ENCODE results near the gene COL4A1.

The COL4A1 gene

GRCh38 chr13:110216398-110217041, 90.4 kb downstream of the COL4A1 start:
- Histone ChIP-seq H3K4me1 (ENCODE audit: control insufficient read depth, insufficient read depth, low read length) (no peaks in the 10 kb centered on the region), H3K4me3 (ENCODE audit: low read length) (no peak overlapping the region), H3K36me3 (ENCODE audit: control insufficient read depth, insufficient read depth, low read length) (no peaks in the 10 kb centered on the region), H3K27me3 (ENCODE audit: control insufficient read depth, insufficient read depth, low read length) (no peaks in the 10 kb centered on the region), H3K9ac (ENCODE audit: low read length) (no peak overlapping the region), H3K9me3 (ENCODE audit: control insufficient read depth, low read length) (no peaks in the 10 kb centered on the region)

- Histone ChIP-seq H3K27me3 (ENCODE audit: control insufficient read depth, insufficient read depth, low read length) (no peaks in the 10 kb centered on the region), H3K9ac (ENCODE audit: low read length) (no peak overlapping the region), H3K9me3 (ENCODE audit: control insufficient read depth, low read length) (no peaks in the 10 kb centered on the region), H3K36me3 (ENCODE audit: control insufficient read depth, insufficient read depth, low read length) (no peaks in the 10 kb centered on the region), H3K4me1 (ENCODE audit: control insufficient read depth, insufficient read depth, low read length) (no peaks in the 10 kb centered on the region), H3K4me3 (ENCODE audit: low read length) (no peak overlapping the region)
Measured at GRCh38 chr13:110216006-110216397, 91.0 kb downstream of the COL4A1 start.

- Histone ChIP-seq H3K4me1 (ENCODE audit: control insufficient read depth, insufficient read depth, low read length) (no peaks in the 10 kb centered on the region), H3K9me3 (ENCODE audit: control insufficient read depth, low read length) (no peaks in the 10 kb centered on the region), H3K36me3 (ENCODE audit: control insufficient read depth, insufficient read depth, low read length) (no peaks in the 10 kb centered on the region), H3K4me3 (ENCODE audit: low read length) (no peak overlapping the region), H3K9ac (ENCODE audit: low read length) (no peak overlapping the region), H3K27me3 (ENCODE audit: control insufficient read depth, insufficient read depth, low read length) (no peaks in the 10 kb centered on the region)
Measured at GRCh38 chr13:110215606-110216005, 91.4 kb downstream of the COL4A1 start.

GRCh38 chr13:110214637-110215036, 92.3 kb downstream of the COL4A1 start:
- H3K4me1 ChIP-seq (ENCODE audit: control insufficient read depth, insufficient read depth, low read length) = no peaks in the 10 kb centered on the region
- no peaks in the 10 kb centered on the region for H3K9me3 ChIP-seq (ENCODE audit: control insufficient read depth, low read length)
- no peak overlapping the region for H3K4me3 ChIP-seq (ENCODE audit: low read length)
- no peaks in the 10 kb centered on the region for H3K36me3 ChIP-seq (ENCODE audit: control insufficient read depth, insufficient read depth, low read length)
- no peak overlapping the region for H3K9ac ChIP-seq (ENCODE audit: low read length)
- H3K27me3 ChIP-seq (ENCODE audit: control insufficient read depth, insufficient read depth, low read length) = no peaks in the 10 kb centered on the region

- no peak overlapping the region for H3K4me3 ChIP-seq (ENCODE audit: low read length)
- H3K9me3 ChIP-seq (ENCODE audit: control insufficient read depth, low read length) = no peaks in the 10 kb centered on the region
- no peaks in the 10 kb centered on the region for H3K27me3 ChIP-seq (ENCODE audit: control insufficient read depth, insufficient read depth, low read length)
- H3K9ac ChIP-seq (ENCODE audit: low read length) = no peak overlapping the region
- no peaks in the 10 kb centered on the region for H3K36me3 ChIP-seq (ENCODE audit: control insufficient read depth, insufficient read depth, low read length)
- H3K4me1 ChIP-seq (ENCODE audit: control insufficient read depth, insufficient read depth, low read length) = no peaks in the 10 kb centered on the region
Measured at GRCh38 chr13:110213461-110214074, 93.4 kb downstream of the COL4A1 start.

- Histone ChIP-seq H3K4me3 (ENCODE audit: low read length) (no peak overlapping the region), H3K9me3 (ENCODE audit: control insufficient read depth, low read length) (no peaks in the 10 kb centered on the region), H3K36me3 (ENCODE audit: control insufficient read depth, insufficient read depth, low read length) (no peaks in the 10 kb centered on the region), H3K27me3 (ENCODE audit: control insufficient read depth, insufficient read depth, low read length) (no peaks in the 10 kb centered on the region), H3K4me1 (ENCODE audit: control insufficient read depth, insufficient read depth, low read length) (no peaks in the 10 kb centered on the region), H3K9ac (ENCODE audit: low read length) (no peak overlapping the region)
Measured at GRCh38 chr13:110212529-110212928, 94.4 kb downstream of the COL4A1 start.

- no peaks in the 10 kb centered on the region for H3K36me3 ChIP-seq (ENCODE audit: control insufficient read depth, insufficient read depth, low read length)
- no peak overlapping the region for H3K4me3 ChIP-seq (ENCODE audit: low read length)
- H3K9me3 ChIP-seq (ENCODE audit: control insufficient read depth, low read length) = no peaks in the 10 kb centered on the region
- no peaks in the 10 kb centered on the region for H3K4me1 ChIP-seq (ENCODE audit: control insufficient read depth, insufficient read depth, low read length)
- H3K9ac ChIP-seq (ENCODE audit: low read length) = no peak overlapping the region
- H3K27me3 ChIP-seq (ENCODE audit: control insufficient read depth, insufficient read depth, low read length) = no peaks in the 10 kb centered on the region
Measured at GRCh38 chr13:110211735-110212134, 95.2 kb downstream of the COL4A1 start.

- Histone ChIP-seq H3K4me3 (ENCODE audit: low read length) (no peak overlapping the region), H3K36me3 (ENCODE audit: control insufficient read depth, insufficient read depth, low read length) (no peaks in the 10 kb centered on the region), H3K9me3 (ENCODE audit: control insufficient read depth, low read length) (no peaks in the 10 kb centered on the region), H3K4me1 (ENCODE audit: control insufficient read depth, insufficient read depth, low read length) (no peaks in the 10 kb centered on the region), H3K27me3 (ENCODE audit: control insufficient read depth, insufficient read depth, low read length) (no peaks in the 10 kb centered on the region), H3K9ac (ENCODE audit: low read length) (no peak overlapping the region)
Measured at GRCh38 chr13:110211046-110211445, 95.9 kb downstream of the COL4A1 start.

- Histone ChIP-seq H3K4me3 (ENCODE audit: low read length) (no peak overlapping the region), H3K36me3 (ENCODE audit: control insufficient read depth, insufficient read depth, low read length) (no peaks in the 10 kb centered on the region), H3K9ac (ENCODE audit: low read length) (no peak overlapping the region), H3K27me3 (ENCODE audit: control insufficient read depth, insufficient read depth, low read length) (no peaks in the 10 kb centered on the region), H3K9me3 (ENCODE audit: control insufficient read depth, low read length) (no peaks in the 10 kb centered on the region), H3K4me1 (ENCODE audit: control insufficient read depth, insufficient read depth, low read length) (no peaks in the 10 kb centered on the region)
Measured at GRCh38 chr13:110210604-110210985, 96.4 kb downstream of the COL4A1 start.

GRCh38 chr13:110209950-110210603, 96.9 kb downstream of the COL4A1 start:
- no peaks in the 10 kb centered on the region for H3K4me1 ChIP-seq (ENCODE audit: control insufficient read depth, insufficient read depth, low read length)
- H3K4me3 ChIP-seq (ENCODE audit: low read length) = no peak overlapping the region
- no peaks in the 10 kb centered on the region for H3K9me3 ChIP-seq (ENCODE audit: control insufficient read depth, low read length)
- H3K36me3 ChIP-seq (ENCODE audit: control insufficient read depth, insufficient read depth, low read length) = no peaks in the 10 kb centered on the region
- H3K9ac ChIP-seq (ENCODE audit: low read length) = no peak overlapping the region
- H3K27me3 ChIP-seq (ENCODE audit: control insufficient read depth, insufficient read depth, low read length) = no peaks in the 10 kb centered on the region

- H3K9ac ChIP-seq (ENCODE audit: low read length) = no peak overlapping the region
Measured at GRCh38 chr13:110208116-110208515, 98.8 kb downstream of the COL4A1 start.

GRCh38 chr13:110206996-110207395, 100.0 kb downstream of the COL4A1 start:
- Histone ChIP-seq H3K4me3 (ENCODE audit: low read length) (no peak overlapping the region), H3K4me1 (ENCODE audit: control insufficient read depth, insufficient read depth, low read length) (no peaks in the 10 kb centered on the region), H3K36me3 (ENCODE audit: control insufficient read depth, insufficient read depth, low read length) (no peaks in the 10 kb centered on the region), H3K27me3 (ENCODE audit: control insufficient read depth, insufficient read depth, low read length) (no peaks in the 10 kb centered on the region), H3K9ac (ENCODE audit: low read length) (no peak overlapping the region), H3K9me3 (ENCODE audit: control insufficient read depth, low read length) (no peaks in the 10 kb centered on the region)

More at GRCh38 chr13:110208116-110208515, 98.8 kb downstream of the COL4A1 start:
- Histone ChIP-seq H3K9me3 (ENCODE audit: control insufficient read depth, low read length) (no peaks in the 10 kb centered on the region), H3K4me3 (ENCODE audit: low read length) (no peak overlapping the region), H3K4me1 (ENCODE audit: control insufficient read depth, insufficient read depth, low read length) (no peaks in the 10 kb centered on the region), H3K27me3 (ENCODE audit: control insufficient read depth, insufficient read depth, low read length) (no peaks in the 10 kb centered on the region), H3K36me3 (ENCODE audit: control insufficient read depth, insufficient read depth, low read length) (no peaks in the 10 kb centered on the region)
